Uterus (tissue), 4 donors: Measurements from ENCODE around the gene RFX2. TPM values are rescaled to one million over a fixed set of nuclear protein-coding genes. Genes with fewer than 3 reads are reported as not detected.
"Not testable (repeated sequence)": the region's sequence is repeated elsewhere in the genome, so short reads cannot be mapped to it uniquely, and the experiment has no call there.

ENCODE experiments used
- DNase-seq, 2 donors: peaks; one replicate each; pipeline ENCODE4 v3.0.0-alpha.2; 2019 to 2020
- H3K27ac ChIP-seq, 2 donors: fragments of 200-600 bp; sonication (generic); 1 replicate in 1 of 2; 2 replicates in 1 of 2; pipeline ENCODE4 v1.5.1; 2016 to 2018
- H3K27me3 ChIP-seq, 2 donors: fragments of 200-600 bp; sonication (generic); one replicate each; pipeline ENCODE4 v1.5.1; 2018 to 2019; ENCODE audit warnings: control low read depth in 1 of 2
- H3K36me3 ChIP-seq, 2 donors: fragments of 200-600 bp; sonication (generic); one replicate each; pipeline ENCODE4 v1.5.1; 2019; ENCODE audit warnings: control low read depth in 1 of 2
- H3K4me1 ChIP-seq, 2 donors: fragments of 200-600 bp; sonication (generic); one replicate each; pipeline ENCODE4 v1.5.1; 2018 to 2019; ENCODE audit warnings: control low read depth in 1 of 2
- H3K4me3 ChIP-seq, 2 donors: fragments of 200-600 bp; sonication (generic); 1 replicate in 1 of 2; 2 replicates in 1 of 2; pipeline ENCODE4 v1.5.1; 2018 to 2019; ENCODE audit warnings: mild to moderate bottlenecking in 1 of 2
- H3K9me3 ChIP-seq, 2 donors: fragments of 200-600 bp; sonication (generic); one replicate each; pipeline ENCODE4 v1.5.1; 2019; ENCODE audit warnings: control low read depth in 1 of 2
- POLR2A ChIP-seq, 2 donors: fragments of 450-650 bp; IDR thresholded peaks; one replicate each; pipeline ENCODE4 v1.6.1; 2016; ENCODE audit warnings: antibody characterized with exemption in 2 of 2, mild to moderate bottlenecking in 1 of 2, moderate library complexity in 1 of 2
- intact Hi-C: fragments of 100-400 bp; cut with DNase I; formaldehyde crosslinking; loops from one replicate; pipeline ENCODE4 v1.15.1; 2023; ENCODE audit warnings: low total_unique reads
- total RNA-seq, 4 donors: library from RNA; depleted of rRNA in 3 of 4; stranded (reverse); fragments of >200 nt in 3 of 4; gene quantifications; one replicate each; pipeline versions ENCODE4 v1.1.0 to v1.2.4, GENCODE V29; 2014 to 2023
- TF ChIP-seq, protein P1 (sequence below), 4 experiments: fragments of 200-600 bp in 2 of 4; fragments of 450-650 bp in 2 of 4; sonication (generic) in 2 of 4; IDR thresholded peaks; one replicate each; pipeline ENCODE4 v1.5.1; 2016 to 2019; ENCODE audit warnings: antibody characterized with exemption in 4 of 4, mild to moderate bottlenecking in 2 of 4, moderate library complexity in 1 of 4
- donor health status: DM: yes; HTN: yes; CAD: no.

Gene RFX2
- total RNA-seq, 4 donors from 2014 or later = 10.5 to 77.9 (median 22.8) TPM

DNA sequence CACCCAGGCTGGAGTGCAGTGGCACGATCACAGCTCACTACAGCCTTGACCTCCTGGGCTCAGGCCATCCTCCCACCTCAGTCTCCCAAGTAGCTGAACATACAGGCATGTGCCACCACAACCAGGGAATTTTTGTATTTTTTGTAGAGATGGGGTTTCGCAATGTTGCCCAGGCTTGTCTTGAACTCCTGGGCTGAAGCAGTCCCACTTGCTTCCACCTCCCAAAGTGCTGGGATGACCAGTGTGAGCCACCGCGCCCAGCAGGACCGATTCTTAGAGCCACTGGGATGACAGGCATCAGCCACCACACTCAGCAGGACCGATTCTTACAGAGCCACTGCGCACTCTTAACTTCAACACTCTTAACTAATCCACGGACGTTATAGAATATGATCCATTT lies 77.5 kb downstream of the RFX2 start:
- intact Hi-C loops = no loop called here
- Histone ChIP-seq H3K27me3 (no peaks in the 10 kb centered on the region), H3K36me3 (no peaks in the 10 kb centered on the region), H3K9me3 (no peaks in the 10 kb centered on the region), H3K27ac (no peak overlapping the region), H3K4me1 (no peaks in the 10 kb centered on the region), H3K4me3 (no peak overlapping the region)
- TF ChIP-seq POLR2A (IDR thresholded peaks at IDR 0.05) = no peak
- TF ChIP-seq, protein P1, sequence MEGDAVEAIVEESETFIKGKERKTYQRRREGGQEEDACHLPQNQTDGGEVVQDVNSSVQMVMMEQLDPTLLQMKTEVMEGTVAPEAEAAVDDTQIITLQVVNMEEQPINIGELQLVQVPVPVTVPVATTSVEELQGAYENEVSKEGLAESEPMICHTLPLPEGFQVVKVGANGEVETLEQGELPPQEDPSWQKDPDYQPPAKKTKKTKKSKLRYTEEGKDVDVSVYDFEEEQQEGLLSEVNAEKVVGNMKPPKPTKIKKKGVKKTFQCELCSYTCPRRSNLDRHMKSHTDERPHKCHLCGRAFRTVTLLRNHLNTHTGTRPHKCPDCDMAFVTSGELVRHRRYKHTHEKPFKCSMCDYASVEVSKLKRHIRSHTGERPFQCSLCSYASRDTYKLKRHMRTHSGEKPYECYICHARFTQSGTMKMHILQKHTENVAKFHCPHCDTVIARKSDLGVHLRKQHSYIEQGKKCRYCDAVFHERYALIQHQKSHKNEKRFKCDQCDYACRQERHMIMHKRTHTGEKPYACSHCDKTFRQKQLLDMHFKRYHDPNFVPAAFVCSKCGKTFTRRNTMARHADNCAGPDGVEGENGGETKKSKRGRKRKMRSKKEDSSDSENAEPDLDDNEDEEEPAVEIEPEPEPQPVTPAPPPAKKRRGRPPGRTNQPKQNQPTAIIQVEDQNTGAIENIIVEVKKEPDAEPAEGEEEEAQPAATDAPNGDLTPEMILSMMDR (IDR thresholded peaks at IDR 0.05) = no peak
- peak in 1 of 2 donors; percentile 8 for DNase-seq

DNA sequence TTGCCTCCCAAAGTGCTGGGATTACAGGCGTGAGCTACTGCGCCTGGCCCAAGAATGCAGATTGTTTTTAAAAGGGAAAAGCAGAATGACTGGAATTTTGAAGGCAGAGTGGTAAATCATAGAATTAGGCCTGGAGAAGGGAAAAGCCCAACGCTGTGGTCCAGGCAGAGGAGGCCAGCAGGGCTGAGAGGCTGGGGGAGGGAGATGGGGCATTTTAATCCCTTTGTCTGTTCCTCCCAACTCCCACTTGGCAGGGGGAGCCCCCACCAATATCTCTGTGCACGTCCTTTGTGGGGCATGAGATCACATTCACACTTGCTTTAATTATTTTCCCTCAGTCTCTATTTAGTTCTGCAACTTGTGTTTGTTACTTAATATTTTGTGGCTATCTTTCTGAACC lies 77.9 kb downstream of the RFX2 start:
- intact Hi-C loops = no loop called here
- Histone ChIP-seq H3K4me3 (no peak overlapping the region), H3K9me3 (no peaks in the 10 kb centered on the region), H3K27ac (no peak overlapping the region), H3K27me3 (no peaks in the 10 kb centered on the region), H3K36me3 (no peaks in the 10 kb centered on the region), H3K4me1 (no peaks in the 10 kb centered on the region)
- DNase-seq = peak in 1 of 2 donors; percentile 1
- TF ChIP-seq, protein P1 (IDR thresholded peaks at IDR 0.05) = no peak
- TF ChIP-seq POLR2A (IDR thresholded peaks at IDR 0.05) = no peak

GRCh38 chr19:6030214-6030507 lies 80.1 kb downstream of the RFX2 start:
- no peaks in the 10 kb centered on the region for H3K36me3 ChIP-seq
- TF ChIP-seq, protein P1 (IDR thresholded peaks at IDR 0.05) = no peak
- no peak for TF ChIP-seq POLR2A (IDR thresholded peaks at IDR 0.05)
- H3K9me3 ChIP-seq = no peaks in the 10 kb centered on the region
- intact Hi-C loops = no loop called here
- no peak overlapping the region for H3K4me3 ChIP-seq
- H3K4me1 ChIP-seq = no peaks in the 10 kb centered on the region
- no peak overlapping the region for H3K27ac ChIP-seq
- H3K27me3 ChIP-seq = no peaks in the 10 kb centered on the region
- DNase-seq = no peak

DNA sequence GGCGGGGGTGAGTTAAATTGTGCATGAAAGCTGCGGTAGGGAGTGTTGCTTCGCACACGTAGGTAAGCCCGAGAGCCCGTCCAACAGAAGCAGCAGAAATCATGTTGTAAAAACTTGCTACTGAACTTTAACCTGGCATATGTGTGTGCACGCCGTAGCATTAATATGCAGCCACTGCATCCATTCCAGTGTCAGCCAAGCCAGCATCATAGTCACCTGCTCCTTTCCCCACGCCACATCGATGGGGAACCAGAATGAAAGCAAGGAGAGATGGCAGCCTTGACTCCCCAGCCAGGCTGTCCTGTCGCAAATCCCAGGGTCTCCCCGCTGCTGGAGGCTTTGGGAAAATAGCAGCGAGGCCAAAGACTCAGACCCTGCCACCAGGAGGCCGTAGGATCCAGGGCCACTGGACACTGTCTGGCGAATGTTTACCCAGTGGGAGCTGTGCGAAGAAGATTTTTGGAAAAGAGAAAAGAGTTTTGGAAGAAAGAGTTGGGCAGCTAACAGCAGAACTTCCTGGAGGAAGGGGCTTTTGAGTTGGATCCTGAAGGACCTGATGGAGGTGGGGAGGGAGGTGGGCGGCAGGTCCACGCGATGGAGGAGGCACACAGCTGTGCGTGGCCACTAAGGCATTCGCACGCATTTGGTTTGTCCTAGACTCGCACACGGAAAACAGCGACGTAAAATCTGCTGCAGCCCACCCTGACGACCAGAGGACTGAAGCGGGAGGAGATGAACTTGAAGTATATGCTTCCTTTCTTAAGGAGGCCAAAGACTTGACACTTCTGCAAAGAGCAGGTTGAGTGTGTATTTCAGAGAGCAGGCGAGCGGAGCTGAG lies 83.7 kb downstream of the RFX2 start:
- H3K27ac ChIP-seq = no peak overlapping the region
- no peak overlapping the region for H3K4me3 ChIP-seq
- H3K36me3 ChIP-seq = no peaks in the 10 kb centered on the region
- intact Hi-C loops = no loop called here
- no peak for TF ChIP-seq POLR2A (IDR thresholded peaks at IDR 0.05)
- TF ChIP-seq, protein P1 (IDR thresholded peaks at IDR 0.05) = no peak
- no peaks in the 10 kb centered on the region for H3K9me3 ChIP-seq
- H3K27me3 ChIP-seq = no peaks in the 10 kb centered on the region
- no peak for DNase-seq
- H3K4me1 ChIP-seq = peaks cover 0 to 7% of the 10 kb centered on the region in 2 donors

GRCh38 chr19:6024756-6025155 lies 85.5 kb downstream of the RFX2 start:
- H3K36me3 ChIP-seq, H3K9me3 ChIP-seq, H3K4me3 ChIP-seq, H3K27me3 ChIP-seq, H3K4me1 ChIP-seq, DNase-seq, H3K27ac ChIP-seq: not testable (repeated sequence)
- intact Hi-C loops = loop anchor here (5.0 kb wide), 1 partner anchor 37 kb away; no protein-coding TSS in a partner anchor
